GM21528 (cell line): ENCODE data around the gene DLG1.

Source experiments
- ATAC-seq: cut with Tn5 transposase; IDR thresholded peaks from one replicate; pipeline ENCODE4 v1.9.1; 2021; ENCODE audit warnings: mild to moderate bottlenecking, moderate library complexity; ENCODE audit not compliant: unreplicated experiment, low FRiP score

DLG1 gene

DNA sequence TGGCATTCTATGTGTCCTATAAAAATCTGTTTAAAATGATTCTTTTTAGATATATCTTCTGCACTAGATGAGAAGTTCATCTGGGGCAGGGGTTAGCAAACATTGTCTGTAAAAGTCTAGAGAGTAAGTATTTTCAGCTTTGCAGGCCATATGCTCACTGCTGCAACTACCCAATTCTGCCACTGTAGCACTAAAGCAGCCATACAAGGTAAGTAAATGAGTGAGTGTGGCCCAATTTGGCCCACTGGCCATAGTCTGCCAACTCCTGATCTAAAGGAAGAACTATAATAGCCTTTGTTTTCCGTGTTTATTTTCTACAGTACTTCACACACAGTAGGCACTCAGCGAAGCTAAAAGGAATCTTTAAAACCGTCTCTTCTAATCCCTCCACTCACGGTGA lies 42.3 kb downstream of the DLG1 start:
- ATAC-seq = no peak

DNA sequence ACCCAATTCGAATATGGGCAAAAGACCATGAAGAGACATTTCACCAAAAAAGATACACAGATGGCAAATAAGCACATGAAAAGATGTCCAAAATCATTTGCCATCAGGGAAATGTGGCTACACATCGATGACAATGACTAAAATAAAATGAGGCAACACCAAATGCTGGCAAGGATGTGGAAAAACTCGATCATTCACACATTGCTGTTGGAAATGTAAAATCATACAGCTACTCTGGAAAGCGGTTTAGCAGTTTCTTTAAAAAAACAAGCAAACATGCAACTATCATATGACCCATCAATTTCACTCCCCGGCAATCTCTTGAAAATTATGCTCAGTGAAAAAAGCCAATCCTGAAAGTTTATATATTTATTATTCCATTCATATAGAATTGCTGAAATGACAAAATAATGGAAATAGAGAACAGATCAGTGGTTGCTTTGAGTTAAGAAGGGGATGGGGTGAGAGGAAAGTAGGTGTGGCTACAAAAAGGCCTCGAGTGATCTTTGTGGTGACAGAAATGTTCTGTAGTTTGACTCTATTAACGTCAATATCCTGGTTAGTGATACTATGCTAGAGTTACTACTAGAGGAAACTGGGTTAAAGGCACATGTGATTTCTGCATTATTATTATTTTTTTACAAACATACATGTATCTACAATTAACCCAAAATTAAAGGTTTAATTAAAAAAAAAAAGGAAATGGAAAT lies 45.0 kb downstream of the DLG1 start:
- ATAC-seq = no peak

DNA sequence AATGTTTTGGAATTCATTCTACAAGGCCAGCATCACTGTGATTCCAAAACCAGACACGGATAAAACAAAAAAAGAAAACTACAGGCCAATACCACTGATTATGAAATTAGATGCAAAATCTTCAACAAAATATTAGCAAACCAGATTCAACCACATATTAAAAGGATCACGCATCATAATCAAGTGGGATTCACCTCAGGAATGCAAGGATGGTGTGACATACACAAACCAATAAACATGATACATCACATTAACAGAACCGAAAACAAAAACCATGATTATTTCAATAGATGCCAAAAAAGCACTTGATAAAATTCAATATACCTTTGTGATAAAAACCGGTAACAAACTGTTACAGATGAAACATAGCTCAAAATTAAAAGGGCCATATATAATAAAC lies 48.9 kb downstream of the DLG1 start:
- ATAC-seq = no peak

DNA sequence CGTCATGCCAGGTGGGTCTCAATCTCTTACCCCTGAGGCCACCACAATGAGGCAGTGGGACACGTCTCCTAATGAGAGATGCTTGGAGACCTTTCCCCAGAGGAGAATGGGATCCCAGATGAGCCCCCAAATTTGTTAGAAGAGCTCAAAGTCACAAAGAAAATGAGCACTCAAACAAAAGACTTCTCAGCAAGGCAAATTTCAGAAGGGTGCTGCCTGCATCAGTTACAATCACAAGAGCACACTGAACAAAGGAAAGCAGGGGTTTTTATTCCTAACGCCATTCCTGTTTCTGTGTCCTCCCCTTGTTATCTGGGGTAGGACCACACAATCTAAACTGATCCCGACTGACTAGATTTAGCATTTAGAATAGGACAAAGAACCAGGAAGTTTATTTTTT lies 50.1 kb downstream of the DLG1 start:
- ATAC-seq = no peak

DNA sequence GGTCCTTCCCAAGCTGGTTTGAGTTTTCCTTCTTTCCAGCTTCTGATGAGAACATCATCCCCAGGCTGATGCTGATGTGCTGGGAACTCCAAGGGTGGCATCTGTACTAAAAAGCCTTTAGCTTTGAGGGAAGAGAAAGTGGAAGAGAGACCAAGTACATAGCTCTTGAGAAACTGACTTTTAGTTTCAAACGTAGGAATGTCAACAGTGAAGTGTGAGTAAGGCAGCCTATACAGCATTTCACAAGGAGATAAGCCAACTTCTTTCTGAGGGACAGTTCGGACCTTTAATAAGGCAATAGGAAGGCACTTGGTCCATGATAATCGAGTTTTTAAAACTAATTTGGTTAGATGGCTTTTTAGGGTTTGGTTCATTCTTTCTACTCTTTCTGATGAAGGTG lies 53.7 kb downstream of the DLG1 start:
- ATAC-seq = no peak

DNA sequence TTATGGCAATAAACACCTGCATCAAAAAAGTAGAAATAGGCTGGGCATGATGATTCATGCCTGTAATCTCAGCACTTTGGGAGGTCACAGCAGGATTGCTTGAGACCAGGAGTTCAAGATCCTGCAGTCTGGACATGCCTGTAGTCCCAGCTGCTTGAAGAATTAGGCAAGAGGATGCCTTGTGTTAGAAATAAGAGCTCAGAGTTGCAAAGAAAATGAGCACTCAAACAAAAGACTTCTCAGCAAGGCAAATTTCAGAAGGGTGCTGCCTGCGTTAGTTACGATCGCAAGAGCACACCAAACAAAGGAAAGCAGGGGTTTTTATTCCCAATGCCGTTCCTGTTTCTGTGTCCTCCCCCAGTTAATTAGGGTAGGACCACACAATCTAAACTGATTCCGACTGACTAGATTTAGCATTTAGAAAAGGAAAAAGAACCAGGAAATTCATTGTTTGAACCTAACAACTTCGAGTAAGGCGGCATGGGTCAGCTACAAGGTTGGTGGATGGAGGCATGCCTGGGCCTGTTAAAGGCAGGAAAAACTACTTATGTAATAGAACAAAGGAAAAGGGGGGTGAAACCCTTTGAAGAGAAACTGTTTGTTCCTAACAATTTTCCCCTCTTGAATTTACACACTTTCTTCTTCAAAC lies 55.5 kb downstream of the DLG1 start:
- ATAC-seq = no peak

DNA sequence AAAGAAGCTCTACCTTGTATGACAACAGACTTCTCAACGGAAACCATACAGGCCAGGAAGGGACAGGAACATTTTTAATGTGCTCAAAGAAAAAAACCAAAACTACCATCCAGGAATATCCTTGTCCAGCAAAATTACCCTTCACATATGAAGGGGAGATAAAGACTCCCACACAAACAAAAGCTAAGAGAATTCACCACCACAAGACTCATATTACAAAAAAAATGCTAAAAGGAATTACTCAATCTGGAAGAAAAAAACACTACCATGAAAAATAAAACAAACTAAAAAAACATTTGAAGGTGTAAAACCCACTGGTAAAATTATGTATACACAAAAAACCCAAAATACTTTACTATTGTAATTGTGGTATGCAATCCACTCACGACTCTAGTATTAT lies 57.2 kb downstream of the DLG1 start:
- ATAC-seq = no peak

DNA sequence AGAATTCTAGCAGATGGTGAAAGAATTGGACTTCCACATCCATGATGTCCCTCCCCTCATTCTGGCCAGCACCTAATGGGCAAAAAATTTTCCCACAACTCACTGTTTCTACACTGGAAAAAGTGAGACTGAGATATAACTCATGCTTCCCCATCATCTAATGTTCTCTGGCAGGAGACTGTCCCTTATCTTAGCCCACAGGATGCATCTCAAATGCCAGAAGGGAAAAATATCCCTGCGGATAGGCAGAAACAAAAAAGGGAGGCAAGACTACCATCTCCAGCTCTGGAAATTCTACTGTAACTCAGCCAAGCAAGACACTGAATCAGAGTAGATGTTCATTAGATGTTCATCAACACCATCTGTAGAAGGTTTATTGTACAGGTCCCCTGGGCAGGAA lies 58.6 kb downstream of the DLG1 start:
- no peak for ATAC-seq

DNA sequence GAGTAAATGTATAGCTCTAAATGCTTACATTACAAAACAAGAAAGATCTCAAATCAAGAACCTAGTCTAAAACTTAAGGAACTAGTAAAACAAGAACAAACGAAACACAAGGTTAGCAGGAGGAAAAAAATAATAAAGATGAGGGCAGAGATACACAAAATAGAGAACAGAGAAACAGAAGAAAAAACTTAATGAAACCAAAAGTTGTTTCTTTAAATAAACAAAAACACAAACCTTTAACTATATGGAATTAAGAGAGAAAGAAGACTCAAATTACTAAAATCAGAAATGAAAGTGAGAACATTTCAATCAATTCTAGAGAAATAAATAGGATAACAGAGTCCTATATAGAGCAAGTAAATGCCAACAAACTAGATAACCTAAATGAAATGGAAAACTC lies 59.6 kb downstream of the DLG1 start:
- ATAC-seq = no peak

DNA sequence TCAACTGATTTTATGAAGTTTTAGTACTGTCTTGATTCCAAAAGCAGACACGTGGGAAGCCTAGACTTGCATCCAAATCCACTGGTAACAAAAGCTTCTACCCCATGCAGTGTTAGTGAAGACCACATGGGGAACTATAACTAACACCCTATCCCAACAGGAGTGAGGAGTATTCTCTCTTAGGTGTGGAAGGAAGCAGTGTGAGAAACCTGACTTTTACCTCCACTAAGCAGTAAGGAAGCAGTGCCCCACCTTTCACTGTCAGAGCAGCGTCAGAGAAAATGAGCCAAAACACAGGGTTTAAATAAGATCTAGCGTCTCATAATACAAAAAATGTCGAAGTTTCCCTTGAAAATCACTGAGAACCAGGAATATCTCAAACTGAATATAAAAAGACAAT lies 60.5 kb downstream of the DLG1 start:
- ATAC-seq = no peak

DNA sequence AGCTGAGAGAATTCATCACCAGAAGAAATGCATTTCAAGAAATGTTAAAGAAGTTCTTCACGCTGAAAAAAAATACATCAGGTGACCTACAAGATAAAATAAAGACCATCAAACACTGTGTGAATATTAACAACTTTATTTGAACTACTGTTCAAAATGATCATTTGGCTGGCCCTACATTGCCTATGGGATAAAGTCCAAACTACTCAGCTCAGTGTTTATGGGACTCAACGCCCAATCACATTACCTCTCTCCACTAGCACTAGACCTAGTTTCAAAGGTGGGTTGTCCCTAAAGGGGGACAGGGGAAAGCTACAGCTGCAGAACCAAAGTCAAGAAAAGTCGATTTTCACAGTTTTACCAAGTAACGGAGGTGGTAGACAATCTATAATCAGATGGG lies 62.0 kb downstream of the DLG1 start:
- no peak for ATAC-seq

DNA sequence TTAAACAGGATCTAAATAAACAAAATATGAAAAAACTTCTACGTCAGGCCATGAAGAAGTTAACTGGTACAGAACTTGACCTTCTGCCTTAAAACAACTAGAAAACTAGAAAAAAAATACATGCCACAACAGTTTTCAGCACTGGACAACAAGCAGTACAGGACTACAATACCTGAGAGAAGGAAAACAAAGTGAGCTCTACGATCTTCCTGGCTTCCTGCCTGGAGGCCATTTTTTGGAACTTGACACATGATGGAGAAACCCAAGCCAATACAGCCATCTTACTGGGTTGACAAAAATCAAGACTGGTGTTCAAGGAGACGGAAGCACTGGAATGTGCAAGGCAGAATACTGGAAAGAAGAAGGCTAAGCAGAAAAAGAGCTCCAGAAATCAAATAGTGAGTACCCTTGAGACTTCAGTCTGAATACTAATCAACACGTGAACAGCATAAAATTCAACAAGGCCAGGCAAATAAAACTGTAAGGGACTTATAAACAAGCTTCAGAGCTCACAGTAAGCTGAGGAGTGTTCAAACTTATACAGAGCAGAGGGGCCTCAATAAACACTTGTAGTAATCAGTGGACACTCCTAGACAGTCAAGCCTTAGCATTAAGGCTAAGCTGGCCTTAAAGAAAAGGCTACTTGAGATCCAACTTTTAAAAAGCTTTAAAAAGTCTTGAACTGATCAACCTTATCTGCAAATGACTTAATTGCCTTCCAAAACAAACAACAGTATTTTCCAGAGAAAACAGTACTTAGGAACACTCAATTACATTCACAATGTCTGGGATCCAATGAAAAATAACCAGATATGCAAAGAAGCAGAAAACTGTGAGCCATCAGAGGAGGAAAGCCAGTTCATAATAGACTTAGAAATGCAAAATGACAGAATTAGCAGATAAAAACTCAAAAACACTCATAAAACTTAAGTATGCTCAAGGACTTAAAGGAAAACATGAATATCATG lies 63.2 kb downstream of the DLG1 start:
- no peak for ATAC-seq

DNA sequence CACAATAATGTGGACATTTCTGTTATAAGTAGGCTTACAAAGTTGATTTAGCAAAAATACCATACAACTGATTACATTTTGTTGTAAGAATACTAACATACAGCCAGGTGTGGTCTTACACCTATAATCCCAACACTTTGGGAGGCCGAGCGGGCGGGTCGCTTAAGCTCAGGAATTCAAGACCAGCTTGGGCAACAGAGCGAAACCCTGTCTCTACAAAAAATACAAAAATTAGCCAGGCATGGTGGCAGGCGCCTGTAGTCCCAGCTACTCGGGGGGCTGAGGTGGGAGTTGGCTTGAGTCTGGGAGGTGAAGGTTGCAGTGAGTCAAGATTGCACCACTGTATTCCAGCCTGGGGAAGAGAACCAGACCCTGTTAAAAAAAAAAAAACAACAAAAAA lies 67.1 kb downstream of the DLG1 start:
- ATAC-seq = no peak

DNA sequence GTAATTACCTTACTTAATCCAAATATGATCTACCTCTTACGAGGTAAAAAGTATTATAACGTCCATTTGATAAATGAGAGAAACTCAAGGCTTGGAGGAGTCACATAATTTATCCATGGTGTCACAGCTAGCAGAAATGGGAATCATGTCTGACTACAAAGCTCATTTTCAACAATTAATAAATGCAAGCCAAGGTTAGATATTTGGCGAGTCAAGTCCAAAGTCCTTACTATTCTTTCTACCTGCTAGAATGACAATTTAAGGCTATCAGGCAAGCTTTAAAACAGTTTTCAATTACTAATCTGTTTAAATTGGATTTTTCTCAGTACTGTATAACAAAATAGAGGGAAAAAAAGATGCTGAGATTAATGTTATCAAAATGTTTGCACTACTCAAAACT lies 68.6 kb downstream of the DLG1 start:
- ATAC-seq = no peak

DNA sequence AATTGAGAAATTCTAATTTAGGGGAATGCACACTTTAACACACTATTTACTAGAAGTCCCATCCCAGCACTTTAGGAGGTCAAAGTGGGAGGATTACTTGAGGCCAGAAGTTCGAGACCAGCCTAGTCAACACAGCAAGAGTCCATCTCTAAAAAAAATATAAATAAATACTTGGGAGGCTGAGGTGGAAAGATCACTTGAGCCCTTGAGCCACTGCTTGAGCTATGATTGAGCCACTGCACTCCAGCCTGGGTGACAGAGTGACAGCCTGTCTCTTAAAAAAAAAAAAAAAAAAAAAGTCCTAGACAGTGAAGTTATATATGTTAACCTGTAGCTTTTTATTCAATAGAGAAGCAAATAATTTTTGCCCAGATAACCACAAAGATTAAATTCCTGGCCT lies 69.2 kb downstream of the DLG1 start:
- ATAC-seq = no peak

DNA sequence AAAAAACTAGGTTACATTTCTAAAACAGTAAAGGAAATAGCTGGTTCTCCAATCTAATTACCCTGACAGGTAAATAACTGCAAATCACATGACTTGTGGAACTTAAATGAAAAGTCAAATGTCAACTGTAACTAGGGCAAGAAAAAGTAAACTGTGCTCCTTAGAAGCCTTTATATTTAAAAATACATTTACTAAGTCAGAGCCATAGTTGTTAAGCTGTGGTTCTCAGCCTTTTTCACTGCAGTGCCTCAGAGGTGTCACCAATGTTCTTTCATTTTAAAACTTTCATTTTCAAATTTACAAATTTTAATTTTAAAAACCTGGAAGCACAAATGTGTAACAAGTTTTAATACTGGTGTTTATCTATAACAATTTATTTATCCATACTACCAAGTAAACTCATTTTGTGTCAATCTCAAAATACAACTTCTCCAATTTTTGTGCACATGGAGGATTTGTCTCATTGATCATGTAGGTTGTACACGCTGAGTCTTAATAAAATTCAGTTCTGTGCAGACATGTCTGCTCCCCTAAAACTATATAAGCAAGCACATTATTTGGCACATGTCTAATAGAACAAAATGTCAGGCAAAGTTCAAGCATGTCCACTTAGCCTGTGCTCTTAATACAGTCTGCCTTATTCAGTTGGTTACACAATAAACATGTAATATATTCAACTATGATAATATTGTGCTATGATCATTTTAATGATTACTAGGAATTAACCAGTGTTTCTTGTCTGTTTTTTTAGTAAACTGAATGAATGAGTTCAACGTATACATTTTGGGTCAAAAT lies 70.4 kb downstream of the DLG1 start:
- ATAC-seq = no peak

DNA sequence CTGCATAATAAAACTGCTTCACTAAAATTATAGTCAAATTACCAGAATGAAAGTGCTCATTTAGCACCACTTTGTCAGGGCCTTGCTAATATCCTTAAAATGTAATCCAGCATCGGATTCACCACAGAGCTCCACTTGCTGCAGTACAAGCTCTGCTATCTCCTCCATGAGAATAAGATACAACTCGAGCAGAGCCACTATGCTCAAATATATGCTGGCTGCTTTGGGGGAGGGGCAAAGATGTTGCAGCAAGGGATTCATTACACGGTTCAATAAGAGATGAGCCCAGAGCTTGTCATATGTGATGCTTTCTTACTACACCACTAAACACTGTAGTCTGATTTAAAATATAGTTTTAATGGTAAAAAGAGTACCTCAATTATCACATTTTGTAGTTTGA lies 72.2 kb downstream of the DLG1 start:
- no peak for ATAC-seq

DNA sequence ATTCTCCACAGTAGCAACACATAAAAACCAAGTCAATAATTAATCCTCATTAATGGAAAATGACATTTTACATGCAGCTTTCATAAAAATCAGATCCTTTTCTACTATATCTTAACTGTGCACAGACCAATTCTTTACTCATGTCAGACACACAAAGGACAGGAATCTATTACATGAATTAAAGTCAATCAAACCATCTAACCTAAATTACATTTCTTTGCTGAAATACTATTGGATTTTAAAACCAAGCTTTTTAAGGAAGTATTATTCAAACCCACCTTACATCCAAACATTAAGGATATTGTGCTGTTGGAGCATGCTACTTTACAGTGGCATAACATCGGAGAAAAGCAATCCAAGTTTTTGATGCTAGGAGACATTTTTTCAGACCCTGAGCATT lies 72.8 kb downstream of the DLG1 start:
- no peak for ATAC-seq

DNA sequence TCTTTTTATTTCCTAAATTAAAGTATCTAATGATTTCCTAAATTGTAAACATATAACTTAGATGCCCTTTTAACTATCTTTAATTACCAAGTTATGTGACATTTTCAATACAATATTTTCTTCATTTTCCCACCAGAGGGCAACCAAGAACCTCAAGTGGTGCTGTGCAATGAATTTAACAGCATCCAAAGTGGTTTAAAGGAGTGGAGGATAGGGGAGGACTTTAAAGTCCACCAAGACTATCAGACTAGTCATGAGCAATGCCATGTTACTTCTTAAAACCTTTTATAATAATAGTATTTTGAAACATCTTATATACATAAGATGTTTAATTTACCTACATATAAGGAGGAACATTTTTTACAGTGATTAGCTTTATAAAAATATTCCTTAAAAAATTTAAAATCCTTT lies 74.4 kb downstream of the DLG1 start:
- ATAC-seq = no peak

DNA sequence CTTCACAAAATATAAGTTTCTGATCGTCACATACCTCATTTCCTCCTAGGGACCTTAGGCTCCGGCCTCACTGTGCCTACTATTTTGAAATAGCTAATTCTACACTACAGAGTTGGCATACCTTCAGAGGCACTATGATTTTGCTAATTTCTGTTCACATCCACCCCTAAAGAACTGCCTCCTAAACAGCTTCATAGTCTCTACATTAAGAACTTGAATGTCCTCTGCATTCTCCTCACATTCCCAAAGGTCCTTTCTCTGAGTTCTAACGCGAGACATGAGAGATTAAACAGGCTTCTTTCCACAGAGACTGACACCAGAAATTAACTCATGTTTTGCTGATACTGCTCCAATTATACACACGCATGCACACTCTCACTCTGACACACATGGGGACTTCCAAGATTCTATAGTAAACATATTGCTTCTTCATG lies 75.5 kb downstream of the DLG1 start:
- ATAC-seq = no peak

DNA sequence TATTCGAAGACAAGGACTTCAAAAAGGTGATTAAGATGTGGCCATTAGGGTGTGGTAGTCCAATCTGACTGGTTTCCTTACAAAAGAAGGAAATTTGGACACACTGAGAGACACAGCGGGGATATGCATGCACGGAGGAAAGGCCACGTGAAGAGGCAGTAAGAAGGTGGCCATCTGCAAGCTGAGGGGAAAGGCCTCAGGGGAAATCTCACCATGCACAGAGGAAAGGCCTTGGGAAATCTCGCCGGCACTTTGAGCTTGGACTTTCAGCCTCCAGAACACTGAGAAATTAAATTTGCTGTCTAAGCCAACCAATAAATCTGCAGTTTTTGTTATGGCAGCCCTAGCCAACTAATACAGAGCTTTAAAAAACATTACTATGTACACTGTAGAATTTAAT lies 78.8 kb downstream of the DLG1 start:
- ATAC-seq = no peak
